ENCODE measurements around the gene CAMKMT.

GRCh38 chr2:44555700-44556099, 194.0 kb downstream of the CAMKMT start:
- TF ChIP-seq CTCF (IDR thresholded peaks at IDR 0.05): no peak
- TF ChIP-seq POLR2A (IDR thresholded peaks at IDR 0.05): no peak
- no peak for TF ChIP-seq POLR2AphosphoS5 (IDR thresholded peaks at IDR 0.05)
- no peak for TF ChIP-seq EP300 (IDR thresholded peaks at IDR 0.05)
